ENCODE measurements around the gene PDCD10. TPM values are rescaled to one million over a fixed set of nuclear protein-coding genes. Genes with fewer than 3 reads are reported as not detected.

PDCD10 gene
- polyA plus RNA-seq, 1 of the 3 experiments (the other 2 are of a cell fraction), result 29.0 TPM

DNA sequence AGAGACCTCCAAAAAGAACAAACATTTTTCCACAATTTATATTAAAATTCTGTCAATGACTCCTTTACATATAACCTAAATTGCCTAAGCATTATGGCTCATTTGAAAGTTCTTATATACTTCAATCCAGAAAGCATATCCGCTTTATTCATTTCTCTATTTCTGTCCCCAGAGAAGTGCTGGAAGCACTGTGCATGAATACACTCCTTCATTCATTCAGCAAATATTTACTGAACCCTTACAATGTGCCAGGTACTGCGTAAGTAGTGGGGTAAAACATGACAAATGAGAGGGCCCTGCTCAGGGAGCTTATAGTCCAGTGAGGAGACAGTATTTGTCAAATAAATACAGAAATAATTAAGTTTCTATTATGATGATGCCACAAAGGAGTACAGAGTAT, 3.3 kb downstream of the PDCD10 start:
- 100% methylated on average over 2 of the region's 2 CpGs for WGBS (ENCODE audit: low lambda C conversion rate)
- H3K36me3 ChIP-seq (replicated peaks in 1 of 2; ENCODE audit: control insufficient read depth in 1 of 2, insufficient read depth in 2 of 2, low read length in 1 of 2), result peaks cover 3 to 4% of the 10 kb centered on the region in 2 experiments
- no peak overlapping the region for H3K9ac ChIP-seq
- TF ChIP-seq TAF1 (IDR thresholded peaks at IDR 0.05; ENCODE audit: borderline replicate concordance, low read depth, low read length) (no peak), JUND (IDR thresholded peaks at IDR 0.05) (no peak), NFIC (IDR thresholded peaks at IDR 0.05; ENCODE audit: borderline replicate concordance) (no peak), TEAD4 (IDR thresholded peaks at IDR 0.05; ENCODE audit: borderline replicate concordance, insufficient read depth) (no peak), TCF12 (IDR thresholded peaks at IDR 0.05) (no peak), EP300 (IDR thresholded peaks at IDR 0.05; ENCODE audit: borderline replicate concordance in 1 of 2, low read depth in 1 of 2, low read length in 1 of 2) (no peak), FOSL2 (IDR thresholded peaks at IDR 0.05; ENCODE audit: borderline replicate concordance, low read depth) (no peak), SMC3 (IDR thresholded peaks at IDR 0.05; ENCODE audit: low read depth, low read length) (no peak), CHD2 (IDR thresholded peaks at IDR 0.05; ENCODE audit: low read length, partially characterized antibody) (no peak), RCOR1 (IDR thresholded peaks at IDR 0.05; ENCODE audit: low read length) (no peak), GABPA (IDR thresholded peaks at IDR 0.05; ENCODE audit: low read depth) (no peak), FOXM1 (IDR thresholded peaks at IDR 0.05; ENCODE audit: low read depth) (no peak)
- TF ChIP-seq, protein P1, sequence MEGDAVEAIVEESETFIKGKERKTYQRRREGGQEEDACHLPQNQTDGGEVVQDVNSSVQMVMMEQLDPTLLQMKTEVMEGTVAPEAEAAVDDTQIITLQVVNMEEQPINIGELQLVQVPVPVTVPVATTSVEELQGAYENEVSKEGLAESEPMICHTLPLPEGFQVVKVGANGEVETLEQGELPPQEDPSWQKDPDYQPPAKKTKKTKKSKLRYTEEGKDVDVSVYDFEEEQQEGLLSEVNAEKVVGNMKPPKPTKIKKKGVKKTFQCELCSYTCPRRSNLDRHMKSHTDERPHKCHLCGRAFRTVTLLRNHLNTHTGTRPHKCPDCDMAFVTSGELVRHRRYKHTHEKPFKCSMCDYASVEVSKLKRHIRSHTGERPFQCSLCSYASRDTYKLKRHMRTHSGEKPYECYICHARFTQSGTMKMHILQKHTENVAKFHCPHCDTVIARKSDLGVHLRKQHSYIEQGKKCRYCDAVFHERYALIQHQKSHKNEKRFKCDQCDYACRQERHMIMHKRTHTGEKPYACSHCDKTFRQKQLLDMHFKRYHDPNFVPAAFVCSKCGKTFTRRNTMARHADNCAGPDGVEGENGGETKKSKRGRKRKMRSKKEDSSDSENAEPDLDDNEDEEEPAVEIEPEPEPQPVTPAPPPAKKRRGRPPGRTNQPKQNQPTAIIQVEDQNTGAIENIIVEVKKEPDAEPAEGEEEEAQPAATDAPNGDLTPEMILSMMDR (IDR thresholded peaks at IDR 0.05), result no peak
- TF ChIP-seq, protein P2, sequence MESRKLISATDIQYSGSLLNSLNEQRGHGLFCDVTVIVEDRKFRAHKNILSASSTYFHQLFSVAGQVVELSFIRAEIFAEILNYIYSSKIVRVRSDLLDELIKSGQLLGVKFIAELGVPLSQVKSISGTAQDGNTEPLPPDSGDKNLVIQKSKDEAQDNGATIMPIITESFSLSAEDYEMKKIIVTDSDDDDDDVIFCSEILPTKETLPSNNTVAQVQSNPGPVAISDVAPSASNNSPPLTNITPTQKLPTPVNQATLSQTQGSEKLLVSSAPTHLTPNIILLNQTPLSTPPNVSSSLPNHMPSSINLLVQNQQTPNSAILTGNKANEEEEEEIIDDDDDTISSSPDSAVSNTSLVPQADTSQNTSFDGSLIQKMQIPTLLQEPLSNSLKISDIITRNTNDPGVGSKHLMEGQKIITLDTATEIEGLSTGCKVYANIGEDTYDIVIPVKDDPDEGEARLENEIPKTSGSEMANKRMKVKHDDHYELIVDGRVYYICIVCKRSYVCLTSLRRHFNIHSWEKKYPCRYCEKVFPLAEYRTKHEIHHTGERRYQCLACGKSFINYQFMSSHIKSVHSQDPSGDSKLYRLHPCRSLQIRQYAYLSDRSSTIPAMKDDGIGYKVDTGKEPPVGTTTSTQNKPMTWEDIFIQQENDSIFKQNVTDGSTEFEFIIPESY (IDR thresholded peaks at IDR 0.05; ENCODE audit: borderline replicate concordance, low read depth), result no peak
- TF ChIP-seq, protein P3, sequence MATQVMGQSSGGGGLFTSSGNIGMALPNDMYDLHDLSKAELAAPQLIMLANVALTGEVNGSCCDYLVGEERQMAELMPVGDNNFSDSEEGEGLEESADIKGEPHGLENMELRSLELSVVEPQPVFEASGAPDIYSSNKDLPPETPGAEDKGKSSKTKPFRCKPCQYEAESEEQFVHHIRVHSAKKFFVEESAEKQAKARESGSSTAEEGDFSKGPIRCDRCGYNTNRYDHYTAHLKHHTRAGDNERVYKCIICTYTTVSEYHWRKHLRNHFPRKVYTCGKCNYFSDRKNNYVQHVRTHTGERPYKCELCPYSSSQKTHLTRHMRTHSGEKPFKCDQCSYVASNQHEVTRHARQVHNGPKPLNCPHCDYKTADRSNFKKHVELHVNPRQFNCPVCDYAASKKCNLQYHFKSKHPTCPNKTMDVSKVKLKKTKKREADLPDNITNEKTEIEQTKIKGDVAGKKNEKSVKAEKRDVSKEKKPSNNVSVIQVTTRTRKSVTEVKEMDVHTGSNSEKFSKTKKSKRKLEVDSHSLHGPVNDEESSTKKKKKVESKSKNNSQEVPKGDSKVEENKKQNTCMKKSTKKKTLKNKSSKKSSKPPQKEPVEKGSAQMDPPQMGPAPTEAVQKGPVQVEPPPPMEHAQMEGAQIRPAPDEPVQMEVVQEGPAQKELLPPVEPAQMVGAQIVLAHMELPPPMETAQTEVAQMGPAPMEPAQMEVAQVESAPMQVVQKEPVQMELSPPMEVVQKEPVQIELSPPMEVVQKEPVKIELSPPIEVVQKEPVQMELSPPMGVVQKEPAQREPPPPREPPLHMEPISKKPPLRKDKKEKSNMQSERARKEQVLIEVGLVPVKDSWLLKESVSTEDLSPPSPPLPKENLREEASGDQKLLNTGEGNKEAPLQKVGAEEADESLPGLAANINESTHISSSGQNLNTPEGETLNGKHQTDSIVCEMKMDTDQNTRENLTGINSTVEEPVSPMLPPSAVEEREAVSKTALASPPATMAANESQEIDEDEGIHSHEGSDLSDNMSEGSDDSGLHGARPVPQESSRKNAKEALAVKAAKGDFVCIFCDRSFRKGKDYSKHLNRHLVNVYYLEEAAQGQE (IDR thresholded peaks at IDR 0.05; ENCODE audit: low read depth, low read length), result no peak
- TF ChIP-seq, protein P4, sequence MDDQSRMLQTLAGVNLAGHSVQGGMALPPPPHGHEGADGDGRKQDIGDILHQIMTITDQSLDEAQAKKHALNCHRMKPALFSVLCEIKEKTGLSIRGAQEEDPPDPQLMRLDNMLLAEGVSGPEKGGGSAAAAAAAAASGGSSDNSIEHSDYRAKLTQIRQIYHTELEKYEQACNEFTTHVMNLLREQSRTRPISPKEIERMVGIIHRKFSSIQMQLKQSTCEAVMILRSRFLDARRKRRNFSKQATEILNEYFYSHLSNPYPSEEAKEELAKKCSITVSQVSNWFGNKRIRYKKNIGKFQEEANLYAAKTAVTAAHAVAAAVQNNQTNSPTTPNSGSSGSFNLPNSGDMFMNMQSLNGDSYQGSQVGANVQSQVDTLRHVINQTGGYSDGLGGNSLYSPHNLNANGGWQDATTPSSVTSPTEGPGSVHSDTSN (IDR thresholded peaks at IDR 0.05), result no peak
- no peaks in the 10 kb centered on the region for H3K27me3 ChIP-seq (ENCODE audit: insufficient read depth)
- no peak overlapping the region for H3K4me2 ChIP-seq
- CTCF ChIA-PET, result no interaction called here
- peaks cover 11% of the 10 kb centered on the region for H3F3A ChIP-seq (replicated peaks; ENCODE audit: insufficient read depth)
- H2AFZ ChIP-seq (ENCODE audit: low read depth), result no peak overlapping the region
- no peak for DNase-seq
- H3K9me3 ChIP-seq, result no peaks in the 10 kb centered on the region
- H3K79me2 ChIP-seq (ENCODE audit: insufficient read depth), result peaks cover 81% of the 10 kb centered on the region
- no peaks in the 10 kb centered on the region for H3K9me2 ChIP-seq
- no peak overlapping the region for H3K27ac ChIP-seq (ENCODE audit: low read depth in 2 of 2, low read length in 1 of 2)
- no peak overlapping the region for H3K4me3 ChIP-seq (ENCODE audit: low read depth in 2 of 2, low read length in 1 of 2)
- peaks cover 11 to 16% of the 10 kb centered on the region in 2 experiments; a peak in 3 of 4 replicates for H3K4me1 ChIP-seq (ENCODE audit: control insufficient read depth in 1 of 2, insufficient read depth in 2 of 2, low read depth in 1 of 2, low read length in 1 of 2)
- POLR2A ChIA-PET, result no interaction called here
- peaks cover 70% of the 10 kb centered on the region for H4K20me1 ChIP-seq (ENCODE audit: insufficient read depth)
